Measurements from ENCODE around the gene GPR33. TPM values are rescaled to one million over a fixed set of nuclear protein-coding genes. Genes with fewer than 3 reads are reported as not detected.
A peak's percentile ranks its signal among the peaks of the same experiment; 100 is the strongest.
"Not testable (repeated sequence)": the region's sequence is repeated elsewhere in the genome, so short reads cannot be mapped to it uniquely, and the experiment has no call there.

Gene GPR33
- total RNA-seq, 1 experiment from 2014 or later: not detected

DNA sequence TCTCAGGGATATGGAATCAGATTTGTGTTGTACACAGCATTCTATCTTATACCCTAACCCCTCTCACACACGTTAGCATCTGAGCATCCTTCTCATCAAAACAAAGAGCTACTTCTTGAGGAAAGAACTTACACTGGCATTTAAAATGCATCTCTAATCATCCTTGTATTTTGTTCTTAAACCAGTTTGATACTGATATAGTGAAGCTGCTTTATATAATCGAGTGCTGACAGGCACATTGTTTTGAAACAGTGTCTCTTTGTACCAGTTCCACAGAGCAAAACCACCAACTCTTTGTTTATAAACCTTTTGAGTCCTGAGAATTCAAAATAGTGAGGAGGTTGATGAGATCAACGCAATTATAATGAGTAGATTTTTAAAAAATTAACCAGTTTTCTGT lies 8.8 kb downstream of the GPR33 start:
- Histone ChIP-seq H2AFZ (ENCODE audit: low read length) (no peak overlapping the region), H3K4me1 (ENCODE audit: low read length) (no peaks in the 10 kb centered on the region), H3K27ac (ENCODE audit: low read length) (no peak overlapping the region), H3K79me2 (ENCODE audit: low read length) (no peaks in the 10 kb centered on the region), H3K9me2 (replicated peaks; ENCODE audit: insufficient read depth, low read length) (no peaks in the 10 kb centered on the region), H4K20me1 (ENCODE audit: insufficient read depth, low read depth, low read length) (no peaks in the 10 kb centered on the region), H3K9me3 (ENCODE audit: low read length) (no peaks in the 10 kb centered on the region), H3K4me2 (ENCODE audit: low read depth, low read length, poor library complexity, severe bottlenecking) (no peak overlapping the region), H3K4me3 (ENCODE audit: low read length) (no peak overlapping the region), H3K9ac (ENCODE audit: low read length) (no peak overlapping the region), H3K27me3 (ENCODE audit: low read length) (no peaks in the 10 kb centered on the region), H3K36me3 (ENCODE audit: insufficient read depth, low read length) (no peaks in the 10 kb centered on the region)
- no peak for DNase-seq

GRCh38 chr14:31477248-31477647 lies 10.6 kb downstream of the GPR33 start:
- Histone ChIP-seq H3K27me3 (ENCODE audit: low read length) (no peaks in the 10 kb centered on the region), H4K20me1 (ENCODE audit: insufficient read depth, low read depth, low read length) (no peaks in the 10 kb centered on the region), H3K79me2 (ENCODE audit: low read length) (no peaks in the 10 kb centered on the region), H3K9me3 (ENCODE audit: low read length) (no peaks in the 10 kb centered on the region), H3K9me2 (replicated peaks; ENCODE audit: insufficient read depth, low read length) (no peaks in the 10 kb centered on the region), H3K4me3 (ENCODE audit: low read length) (no peak overlapping the region), H3K36me3 (ENCODE audit: insufficient read depth, low read length) (no peaks in the 10 kb centered on the region), H3K4me2 (ENCODE audit: low read depth, low read length, poor library complexity, severe bottlenecking) (no peak overlapping the region), H3K9ac (ENCODE audit: low read length) (no peak overlapping the region), H2AFZ (ENCODE audit: low read length) (no peak overlapping the region), H3K4me1 (ENCODE audit: low read length) (no peaks in the 10 kb centered on the region), H3K27ac (ENCODE audit: low read length) (no peak overlapping the region)
- no peak for DNase-seq

DNA sequence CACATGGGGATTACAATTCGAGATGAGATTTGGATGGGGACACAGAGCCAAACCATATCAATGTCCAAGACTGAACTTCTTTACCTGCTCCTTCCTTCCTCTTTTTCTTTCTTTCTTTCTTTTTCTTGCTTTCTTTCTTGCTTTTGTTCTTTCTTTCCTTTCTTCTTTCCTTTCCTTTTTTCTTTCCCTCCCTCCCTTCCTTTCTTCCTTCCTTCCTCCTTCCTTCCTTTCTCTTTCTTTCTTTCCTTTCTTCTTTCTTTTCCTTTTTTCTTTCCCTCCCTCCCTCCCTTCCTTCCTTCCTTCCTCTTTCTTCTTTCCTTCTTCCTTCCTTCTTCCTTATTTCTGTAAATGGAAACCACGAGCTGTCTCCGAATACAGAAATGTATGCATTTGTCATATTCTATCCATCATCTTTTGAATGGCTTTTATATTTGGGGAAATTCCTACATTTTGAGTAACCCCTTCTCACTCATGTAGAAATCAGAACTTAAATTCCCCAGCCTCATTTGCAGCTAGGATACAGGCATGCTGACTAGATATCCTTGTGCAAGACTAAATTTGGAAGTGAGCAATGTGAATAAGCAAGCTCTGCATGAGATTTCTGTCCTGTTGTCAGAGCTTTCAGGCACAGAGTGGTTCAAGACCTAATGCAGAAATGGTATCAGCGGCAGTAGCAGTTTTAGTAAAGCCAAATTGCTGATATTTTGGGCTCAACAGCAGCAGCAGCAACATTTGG lies 11.5 kb downstream of the GPR33 start:
- no peaks in the 10 kb centered on the region for H3K36me3 ChIP-seq (ENCODE audit: insufficient read depth, low read length)
- H3K9ac ChIP-seq (ENCODE audit: low read length): no peak overlapping the region
- no peak overlapping the region for H3K27ac ChIP-seq (ENCODE audit: low read length)
- H3K4me1 ChIP-seq (ENCODE audit: low read length): no peaks in the 10 kb centered on the region
- H3K9me3 ChIP-seq (ENCODE audit: low read length): no peaks in the 10 kb centered on the region
- no peaks in the 10 kb centered on the region for H3K79me2 ChIP-seq (ENCODE audit: low read length)
- no peaks in the 10 kb centered on the region for H3K9me2 ChIP-seq (replicated peaks; ENCODE audit: insufficient read depth, low read length)
- no peak overlapping the region for H3K4me2 ChIP-seq (ENCODE audit: low read depth, low read length, poor library complexity, severe bottlenecking)
- H3K4me3 ChIP-seq (ENCODE audit: low read length): no peak overlapping the region
- H2AFZ ChIP-seq (ENCODE audit: low read length): no peak overlapping the region
- no peaks in the 10 kb centered on the region for H3K27me3 ChIP-seq (ENCODE audit: low read length)
- H4K20me1 ChIP-seq (ENCODE audit: insufficient read depth, low read depth, low read length): no peaks in the 10 kb centered on the region
- DNase-seq: no peak

DNA sequence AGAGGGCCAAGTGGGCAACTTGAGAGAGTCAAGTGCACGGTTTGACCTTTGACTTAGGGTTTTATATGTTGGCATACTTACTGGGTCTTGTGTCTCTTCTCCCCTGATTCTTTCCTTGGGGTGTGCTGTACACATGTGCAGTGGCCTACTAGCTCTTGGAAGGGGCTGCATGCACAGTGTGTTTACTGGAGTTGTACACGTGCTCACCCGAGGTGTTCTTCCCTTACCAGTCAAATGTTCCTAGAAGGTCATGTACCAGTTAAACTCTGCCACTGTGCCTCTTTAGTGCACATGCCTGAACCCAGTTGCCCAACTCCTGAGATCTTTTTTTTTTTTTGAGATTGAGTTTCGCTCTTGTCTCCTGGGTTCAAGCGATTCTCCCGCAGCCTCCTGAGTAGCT lies 21.3 kb downstream of the GPR33 start:
- H4K20me1 ChIP-seq (ENCODE audit: insufficient read depth, low read depth, low read length): no peaks in the 10 kb centered on the region
- no peaks in the 10 kb centered on the region for H3K9me3 ChIP-seq (ENCODE audit: low read length)
- no peaks in the 10 kb centered on the region for H3K9me2 ChIP-seq (replicated peaks; ENCODE audit: insufficient read depth, low read length)
- no peaks in the 10 kb centered on the region for H3K79me2 ChIP-seq (ENCODE audit: low read length)
- H3K27me3 ChIP-seq (ENCODE audit: low read length): no peaks in the 10 kb centered on the region
- DNase-seq: no peak
- H2AFZ ChIP-seq (ENCODE audit: low read length): no peak overlapping the region
- H3K4me1 ChIP-seq (ENCODE audit: low read length): no peaks in the 10 kb centered on the region
- no peak overlapping the region for H3K4me2 ChIP-seq (ENCODE audit: low read depth, low read length, poor library complexity, severe bottlenecking)
- H3K9ac ChIP-seq (ENCODE audit: low read length): no peak overlapping the region
- no peaks in the 10 kb centered on the region for H3K36me3 ChIP-seq (ENCODE audit: insufficient read depth, low read length)
- no peak overlapping the region for H3K27ac ChIP-seq (ENCODE audit: low read length)
- H3K4me3 ChIP-seq (ENCODE audit: low read length): no peak overlapping the region

GRCh38 chr14:31465111-31465510 lies 22.7 kb downstream of the GPR33 start:
- no peaks in the 10 kb centered on the region for H3K4me1 ChIP-seq (ENCODE audit: low read length)
- H3K27ac ChIP-seq (ENCODE audit: low read length): no peak overlapping the region
- H3K9me3 ChIP-seq (ENCODE audit: low read length): no peaks in the 10 kb centered on the region
- no peak overlapping the region for H3K4me3 ChIP-seq (ENCODE audit: low read length)
- H3K27me3 ChIP-seq (ENCODE audit: low read length): no peaks in the 10 kb centered on the region
- no peak overlapping the region for H3K4me2 ChIP-seq (ENCODE audit: low read depth, low read length, poor library complexity, severe bottlenecking)
- H3K79me2 ChIP-seq (ENCODE audit: low read length): no peaks in the 10 kb centered on the region
- no peak for DNase-seq
- no peak overlapping the region for H3K9ac ChIP-seq (ENCODE audit: low read length)
- H2AFZ ChIP-seq (ENCODE audit: low read length): no peak overlapping the region
- H3K9me2 ChIP-seq (replicated peaks; ENCODE audit: insufficient read depth, low read length): no peaks in the 10 kb centered on the region
- no peaks in the 10 kb centered on the region for H4K20me1 ChIP-seq (ENCODE audit: insufficient read depth, low read depth, low read length)
- H3K36me3 ChIP-seq (ENCODE audit: insufficient read depth, low read length): no peaks in the 10 kb centered on the region

DNA sequence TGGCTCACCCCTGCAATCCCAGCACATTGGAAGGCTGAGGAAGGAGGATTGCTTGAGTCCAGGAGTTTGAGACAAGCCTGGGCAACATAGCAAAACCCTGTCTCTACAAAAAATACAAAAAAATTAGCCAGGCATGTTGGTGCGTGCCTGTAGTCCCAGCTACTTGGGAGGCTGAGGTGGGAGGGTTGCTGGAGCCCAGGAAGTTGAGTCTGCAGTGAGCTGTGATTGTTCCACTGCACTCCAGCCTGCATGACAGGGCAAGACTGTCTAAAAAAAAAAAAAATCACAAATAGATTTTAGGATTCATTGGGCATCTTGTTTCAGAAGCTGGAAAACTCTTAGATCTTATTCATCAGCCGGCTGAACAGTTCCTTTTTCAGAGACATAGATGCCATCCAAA lies 25.4 kb downstream of the GPR33 start:
- H3K4me1 ChIP-seq (ENCODE audit: low read length): peaks cover 14% of the 10 kb centered on the region

DNA sequence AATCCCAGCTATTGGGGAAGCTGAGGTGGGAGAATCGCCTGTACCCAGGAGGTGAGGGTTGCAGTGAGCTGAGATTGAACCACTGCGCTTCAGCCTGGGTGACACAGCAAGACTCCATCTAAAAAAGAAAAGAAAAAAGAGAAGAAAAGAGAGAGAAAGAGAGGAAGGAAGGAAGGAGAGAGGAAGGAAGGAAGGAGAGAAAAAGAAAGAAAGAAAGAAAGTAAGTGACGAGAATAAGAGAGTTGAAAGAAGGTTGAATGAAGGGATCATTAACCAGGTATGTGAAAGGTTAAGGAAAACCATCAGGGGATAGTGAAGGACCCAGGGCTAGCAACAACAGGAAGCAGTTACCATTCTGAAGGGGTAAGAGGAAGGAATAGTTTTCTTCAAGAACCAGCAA lies 26.3 kb downstream of the GPR33 start:
- Histone ChIP-seq H3K36me3 (ENCODE audit: insufficient read depth, low read length) (no peaks in the 10 kb centered on the region), H3K27ac (ENCODE audit: low read length) (no peak overlapping the region), H3K4me1 (ENCODE audit: low read length) (peaks cover 15% of the 10 kb centered on the region), H4K20me1 (ENCODE audit: insufficient read depth, low read depth, low read length) (no peaks in the 10 kb centered on the region), H3K79me2 (ENCODE audit: low read length) (peaks cover 6% of the 10 kb centered on the region), H3K9me2 (replicated peaks; ENCODE audit: insufficient read depth, low read length) (no peaks in the 10 kb centered on the region), H3K9me3 (ENCODE audit: low read length) (no peaks in the 10 kb centered on the region), H3K9ac (ENCODE audit: low read length) (no peak overlapping the region), H3K4me3 (ENCODE audit: low read length) (no peak overlapping the region), H2AFZ (ENCODE audit: low read length) (no peak overlapping the region), H3K4me2 (ENCODE audit: low read depth, low read length, poor library complexity, severe bottlenecking) (no peak overlapping the region), H3K27me3 (ENCODE audit: low read length) (no peaks in the 10 kb centered on the region)
- DNase-seq: no peak

More for the DNA sequence above, 25.4 kb downstream of the GPR33 start:
- H3K27me3 ChIP-seq (ENCODE audit: low read length); H2AFZ ChIP-seq (ENCODE audit: low read length); H3K4me3 ChIP-seq (ENCODE audit: low read length); H3K4me2 ChIP-seq (ENCODE audit: low read depth, low read length, poor library complexity, severe bottlenecking); H3K36me3 ChIP-seq (ENCODE audit: insufficient read depth, low read length); H3K9ac ChIP-seq (ENCODE audit: low read length); H3K27ac ChIP-seq (ENCODE audit: low read length); DNase-seq; H3K9me2 ChIP-seq (replicated peaks; ENCODE audit: insufficient read depth, low read length); H4K20me1 ChIP-seq (ENCODE audit: insufficient read depth, low read depth, low read length); H3K9me3 ChIP-seq (ENCODE audit: low read length); H3K79me2 ChIP-seq (ENCODE audit: low read length): not testable (repeated sequence)

DNA sequence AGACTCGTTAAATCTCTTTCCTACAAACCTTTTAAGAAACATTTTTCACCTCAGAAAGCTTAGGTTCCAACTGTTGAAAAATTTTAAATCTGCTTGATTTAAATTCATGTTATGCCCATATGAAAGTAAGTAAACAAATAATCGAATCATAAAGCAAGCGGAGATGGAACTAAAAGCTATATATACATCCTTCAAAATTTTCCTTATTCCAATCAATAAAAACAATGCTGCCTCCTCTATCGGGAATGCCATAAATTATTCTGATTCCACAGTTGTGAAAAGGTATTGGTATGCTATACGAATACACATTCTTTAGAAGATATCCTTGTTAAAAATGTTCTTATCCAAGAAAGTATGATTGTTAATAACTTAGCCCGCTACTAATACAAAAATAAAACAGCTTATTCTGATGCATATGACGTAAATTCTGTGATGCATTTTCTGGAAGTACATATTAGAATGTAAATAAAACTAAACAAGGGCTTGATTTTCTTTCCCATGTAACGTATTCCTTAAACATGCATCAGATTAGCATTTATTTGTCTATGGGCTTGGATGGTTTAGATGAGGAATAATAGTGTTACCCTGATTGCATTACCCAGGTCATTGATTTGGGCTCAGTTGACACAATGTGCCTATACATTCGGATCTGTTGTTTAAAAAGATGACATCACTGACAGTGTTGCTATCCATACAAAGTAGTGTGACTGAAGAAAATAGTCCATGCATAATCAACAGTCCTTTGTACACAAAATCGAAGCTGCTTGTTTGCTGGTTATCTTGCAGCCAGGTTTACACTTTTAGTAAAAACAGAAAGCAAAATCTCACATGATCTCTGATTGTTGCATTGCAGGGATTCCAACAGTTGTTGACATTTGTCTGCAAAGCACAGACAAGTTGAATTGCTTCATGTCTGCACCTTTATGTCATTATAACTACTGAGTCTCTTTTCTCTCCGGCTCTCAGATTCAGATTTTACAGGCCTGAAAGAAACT lies 29.9 kb downstream of the GPR33 start:
- Histone ChIP-seq H3K4me3 (ENCODE audit: low read length) (peak overlapping the region; percentile 73), H3K4me1 (ENCODE audit: low read length) (peaks cover 37% of the 10 kb centered on the region), H3K27ac (ENCODE audit: low read length) (no peak overlapping the region), H3K4me2 (ENCODE audit: low read depth, low read length, poor library complexity, severe bottlenecking) (peak overlapping the region; percentile 77), H3K27me3 (ENCODE audit: low read length) (no peaks in the 10 kb centered on the region), H3K9ac (ENCODE audit: low read length) (peak overlapping the region; percentile 88), H3K79me2 (ENCODE audit: low read length) (peaks cover 40% of the 10 kb centered on the region), H4K20me1 (ENCODE audit: insufficient read depth, low read depth, low read length) (no peaks in the 10 kb centered on the region), H2AFZ (ENCODE audit: low read length) (peak overlapping the region; percentile 64), H3K9me3 (ENCODE audit: low read length) (no peaks in the 10 kb centered on the region), H3K9me2 (replicated peaks; ENCODE audit: insufficient read depth, low read length) (no peaks in the 10 kb centered on the region), H3K36me3 (ENCODE audit: insufficient read depth, low read length) (peaks cover 3% of the 10 kb centered on the region; the same call in 1 of the 2 replicates)
- no peak for DNase-seq

Data from Karpas-422 (cell line).